C4-2B (cell line): Measurements from ENCODE around the gene PGGHG.
"Not testable (repeated sequence)": the region's sequence is repeated elsewhere in the genome, so short reads cannot be mapped to it uniquely, and the experiment has no call there.

Experiments used
- H3K27ac ChIP-seq: fragments of 450-650 bp; 2 replicates; pipeline ENCODE4 v1.5.1; 2017
- ZFX ChIP-seq: fragments of 450-650 bp; IDR thresholded peaks from 2 replicates; pipeline ENCODE4 v1.6.1; 2017
- TF ChIP-seq, protein P1 (sequence below): fragments of 450-650 bp; conservative IDR thresholded peaks from 2 replicates; pipeline ENCODE4 v1.5.1; 2017; ENCODE audit warnings: mild to moderate bottlenecking

PGGHG gene

DNA sequence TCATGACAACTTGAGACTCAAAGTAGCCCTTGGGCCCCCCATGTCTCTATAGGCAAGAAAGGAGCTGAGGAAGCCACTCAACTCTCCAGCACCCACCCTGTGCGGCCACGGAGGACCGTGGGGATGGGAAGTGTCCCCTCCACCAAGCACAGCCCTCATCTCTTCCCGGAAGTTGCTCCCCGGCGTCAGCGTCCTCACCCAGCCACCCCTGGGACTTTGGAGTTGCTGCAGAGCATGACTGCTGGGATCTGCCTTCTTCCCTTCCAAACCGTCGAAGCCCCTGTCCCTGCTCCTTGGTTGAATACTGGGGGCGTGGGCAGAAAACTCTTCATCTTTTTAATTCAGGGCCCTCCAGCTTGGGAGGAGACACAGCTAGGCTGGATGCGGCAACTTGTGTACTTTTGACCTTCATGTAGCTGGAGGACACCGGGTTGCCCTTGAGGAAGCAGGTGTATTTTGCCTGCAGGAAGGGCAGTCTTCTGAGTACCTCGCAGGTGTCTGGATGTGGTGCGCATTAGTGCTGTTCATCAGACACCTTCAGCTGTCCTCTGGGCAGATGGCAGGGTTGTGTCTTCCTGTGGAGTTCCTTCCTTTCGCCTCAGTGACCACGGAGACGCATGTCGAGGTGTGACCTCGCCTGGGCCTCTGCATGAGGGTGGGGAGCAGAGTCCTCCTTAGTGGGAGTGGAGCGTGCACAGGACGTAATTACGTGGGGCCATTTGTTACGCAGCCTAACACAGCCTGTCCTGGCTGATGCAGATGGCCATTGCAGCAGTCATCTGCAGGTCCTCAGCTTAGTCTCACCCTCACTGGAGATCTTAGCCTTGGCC is 43.9 kb downstream of the PGGHG start:
- no peak overlapping the region for H3K27ac ChIP-seq
- TF ChIP-seq, protein P1, sequence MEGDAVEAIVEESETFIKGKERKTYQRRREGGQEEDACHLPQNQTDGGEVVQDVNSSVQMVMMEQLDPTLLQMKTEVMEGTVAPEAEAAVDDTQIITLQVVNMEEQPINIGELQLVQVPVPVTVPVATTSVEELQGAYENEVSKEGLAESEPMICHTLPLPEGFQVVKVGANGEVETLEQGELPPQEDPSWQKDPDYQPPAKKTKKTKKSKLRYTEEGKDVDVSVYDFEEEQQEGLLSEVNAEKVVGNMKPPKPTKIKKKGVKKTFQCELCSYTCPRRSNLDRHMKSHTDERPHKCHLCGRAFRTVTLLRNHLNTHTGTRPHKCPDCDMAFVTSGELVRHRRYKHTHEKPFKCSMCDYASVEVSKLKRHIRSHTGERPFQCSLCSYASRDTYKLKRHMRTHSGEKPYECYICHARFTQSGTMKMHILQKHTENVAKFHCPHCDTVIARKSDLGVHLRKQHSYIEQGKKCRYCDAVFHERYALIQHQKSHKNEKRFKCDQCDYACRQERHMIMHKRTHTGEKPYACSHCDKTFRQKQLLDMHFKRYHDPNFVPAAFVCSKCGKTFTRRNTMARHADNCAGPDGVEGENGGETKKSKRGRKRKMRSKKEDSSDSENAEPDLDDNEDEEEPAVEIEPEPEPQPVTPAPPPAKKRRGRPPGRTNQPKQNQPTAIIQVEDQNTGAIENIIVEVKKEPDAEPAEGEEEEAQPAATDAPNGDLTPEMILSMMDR: no peak
- no peak for TF ChIP-seq ZFX

DNA sequence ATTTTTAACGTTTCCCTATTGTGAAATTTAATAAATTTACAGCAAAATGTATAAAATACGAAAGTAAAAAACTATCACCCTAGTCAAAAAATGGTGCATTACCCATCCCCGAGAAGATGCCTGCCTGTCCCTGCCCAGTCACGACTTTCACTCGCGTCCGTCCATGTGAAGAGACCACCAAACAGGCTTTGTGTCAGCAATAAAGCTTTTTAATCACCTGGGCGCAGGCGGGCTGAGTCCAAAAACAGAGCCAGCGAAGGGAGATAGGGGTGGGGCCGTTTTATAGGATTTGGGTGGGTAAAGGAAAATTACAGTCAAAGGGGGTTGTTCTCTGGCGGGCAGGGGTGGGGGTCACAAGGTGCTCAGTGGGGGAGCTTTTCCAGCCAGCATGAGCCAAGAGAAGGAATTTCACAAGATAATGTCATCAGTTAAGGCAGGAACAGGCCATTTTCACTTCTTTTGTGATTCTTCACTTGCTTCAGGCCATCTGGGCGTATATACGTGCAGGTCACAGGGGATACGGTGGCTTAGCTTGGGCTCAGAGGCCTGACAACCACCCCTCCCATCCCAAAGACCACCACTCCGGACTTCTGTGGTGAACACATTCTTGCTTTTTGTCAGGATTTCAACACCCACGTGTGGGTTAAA is 44.8 kb downstream of the PGGHG start:
- not testable (repeated sequence) for H3K27ac ChIP-seq

DNA sequence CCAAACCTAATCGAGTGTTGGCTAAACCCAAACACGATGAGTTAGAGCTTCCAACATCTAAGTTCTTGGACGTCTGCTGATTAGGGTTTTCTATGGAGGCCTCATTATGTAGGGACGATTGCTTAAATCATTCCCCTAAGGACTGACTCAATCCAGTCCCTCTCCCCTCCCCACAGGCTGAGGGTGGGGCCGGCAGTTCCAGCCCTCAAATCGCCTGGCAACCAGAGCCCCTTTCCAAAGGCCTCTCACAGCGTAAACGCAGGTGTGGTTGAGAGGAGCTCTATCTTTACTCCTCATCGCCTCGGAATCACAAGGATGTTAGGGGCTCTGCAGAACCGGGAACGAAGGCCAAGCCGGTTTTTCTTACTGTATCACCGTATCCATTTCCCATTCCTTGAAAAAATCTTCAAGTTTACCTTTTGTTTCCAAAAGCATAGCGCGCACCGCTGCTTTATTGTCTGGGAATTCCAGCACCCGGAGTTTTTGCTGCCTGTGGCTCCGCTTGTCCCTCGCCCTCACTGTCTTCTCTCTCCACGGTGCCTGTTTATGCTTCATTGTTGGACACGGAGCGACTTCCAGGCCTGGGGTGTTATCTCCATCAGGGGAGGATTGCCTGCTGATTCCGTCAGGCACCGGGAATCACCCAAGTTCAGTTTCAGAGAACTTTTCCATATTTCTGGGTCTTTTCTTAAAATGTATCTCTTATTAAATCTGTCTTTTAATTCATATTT is 45.5 kb downstream of the PGGHG start:
- no peak overlapping the region for H3K27ac ChIP-seq
- no peak for TF ChIP-seq ZFX
- TF ChIP-seq, protein P1: no peak

DNA sequence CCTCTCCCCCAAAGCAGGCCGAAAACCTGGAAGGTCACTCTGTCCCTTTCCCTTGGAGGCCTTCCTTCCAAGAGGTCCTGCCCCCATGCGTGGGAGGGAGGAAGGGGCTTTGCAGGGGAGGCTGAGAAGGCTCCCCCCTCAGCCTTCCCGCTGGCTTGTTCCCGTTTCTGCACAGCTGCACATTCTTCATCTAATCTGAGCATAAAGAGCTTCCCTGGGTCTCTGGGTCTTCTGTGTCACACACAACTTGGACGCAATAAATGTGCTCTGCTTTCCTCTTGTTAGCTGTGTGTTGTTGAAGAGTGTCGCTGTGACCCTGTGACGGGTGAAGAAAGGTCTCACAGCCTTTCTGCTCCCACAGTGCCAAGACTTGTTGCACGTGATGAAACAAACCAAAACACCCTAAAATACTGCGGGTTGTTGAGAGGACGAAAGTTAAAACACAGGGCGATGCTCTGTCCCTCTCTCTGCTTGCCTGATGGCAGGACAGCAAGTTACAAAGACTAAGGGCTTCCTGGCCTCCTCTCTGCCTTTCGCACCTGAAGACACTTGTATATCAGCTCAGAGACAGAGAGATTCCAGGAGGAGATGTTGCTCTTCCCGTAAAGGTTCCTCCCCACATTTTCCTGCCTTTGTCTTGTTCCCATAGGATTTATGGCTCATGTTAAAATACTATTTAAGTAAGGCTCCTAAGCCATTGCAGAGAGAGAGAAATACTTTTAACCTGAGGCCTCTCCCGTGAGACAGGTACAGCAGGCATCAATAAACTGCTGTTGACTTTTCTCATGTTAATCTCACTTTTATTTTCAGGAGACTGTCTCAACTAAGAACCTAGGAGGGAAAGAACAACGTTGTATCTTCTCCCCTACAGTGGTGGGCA is 47.1 kb downstream of the PGGHG start:
- H3K27ac ChIP-seq: no peak overlapping the region

DNA sequence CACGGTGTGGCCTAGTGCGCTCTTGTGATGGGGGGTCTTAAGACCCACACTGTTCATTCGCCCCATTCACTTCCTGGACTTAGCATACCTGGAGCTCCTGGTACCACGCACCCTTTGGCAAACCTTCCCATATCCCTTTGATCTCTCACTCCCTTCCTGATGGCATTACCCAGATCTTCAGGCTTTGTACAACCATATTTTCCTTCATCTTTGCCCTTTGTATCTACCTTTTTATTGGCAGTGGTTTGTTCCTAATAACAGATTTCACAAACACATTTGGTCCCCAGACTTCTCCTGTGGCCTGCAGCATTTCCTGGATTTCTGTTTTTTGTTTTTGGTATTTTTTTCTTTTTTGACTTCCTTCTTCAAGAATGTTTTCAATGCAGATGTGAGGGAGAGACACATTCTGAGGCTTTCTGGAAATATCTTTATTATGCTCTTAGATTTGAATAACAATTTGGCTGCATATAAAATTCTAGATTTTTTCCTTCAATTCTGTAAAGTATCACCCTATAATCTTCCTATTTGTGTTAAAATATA is 47.8 kb downstream of the PGGHG start:
- no peak overlapping the region for H3K27ac ChIP-seq

More for the DNA sequence above, 47.1 kb downstream of the PGGHG start:
- TF ChIP-seq ZFX: no peak

DNA sequence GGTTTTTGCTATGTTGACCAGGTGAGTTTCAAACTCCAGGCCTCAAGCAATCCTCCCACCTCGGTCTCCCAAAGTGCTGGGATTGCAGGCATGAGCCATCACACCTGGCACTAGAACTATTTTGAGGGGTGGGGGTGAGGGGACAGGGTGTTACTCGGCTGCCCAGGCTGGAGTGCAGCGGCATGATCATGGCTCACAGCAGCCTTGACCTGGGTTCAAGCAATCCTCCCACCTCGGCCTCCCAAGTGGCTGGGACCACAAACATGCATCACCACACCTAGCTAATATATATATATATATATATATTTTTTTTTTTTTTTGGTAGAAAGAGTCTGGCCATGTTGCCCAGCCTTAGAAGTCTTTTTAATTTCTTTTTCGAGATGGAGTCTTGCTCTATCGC is 48.8 kb downstream of the PGGHG start:
- TF ChIP-seq, protein P1: no peak
- TF ChIP-seq ZFX: no peak
- H3K27ac ChIP-seq: no peak overlapping the region

More for the DNA sequence above, 47.8 kb downstream of the PGGHG start:
- no peak for TF ChIP-seq ZFX
- TF ChIP-seq, protein P1: no peak

DNA sequence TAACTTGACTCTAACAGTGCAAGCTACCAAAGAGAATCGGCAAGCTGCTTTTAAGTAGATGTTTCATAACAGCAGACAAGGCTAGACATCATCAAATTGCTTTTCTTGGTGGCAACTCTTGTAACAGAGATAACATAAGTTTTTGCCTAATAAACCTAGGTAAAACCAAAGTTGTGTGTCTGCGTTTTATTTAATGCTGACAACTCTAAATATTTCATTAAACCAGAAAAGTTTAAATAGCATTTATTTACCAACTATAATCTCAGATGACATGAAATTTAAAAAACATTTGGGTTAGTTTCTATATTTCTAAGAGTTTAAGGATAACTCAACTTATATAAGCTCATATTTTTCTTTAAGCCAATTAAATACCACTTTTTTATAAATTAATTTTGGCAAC is 51.0 kb downstream of the PGGHG start:
- TF ChIP-seq ZFX: no peak
- TF ChIP-seq, protein P1: no peak
- no peak overlapping the region for H3K27ac ChIP-seq
